ENCODE measurements around the gene NAT14.

Gene NAT14, protein sequence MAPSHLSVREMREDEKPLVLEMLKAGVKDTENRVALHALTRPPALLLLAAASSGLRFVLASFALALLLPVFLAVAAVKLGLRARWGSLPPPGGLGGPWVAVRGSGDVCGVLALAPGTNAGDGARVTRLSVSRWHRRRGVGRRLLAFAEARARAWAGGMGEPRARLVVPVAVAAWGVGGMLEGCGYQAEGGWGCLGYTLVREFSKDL

DNA sequence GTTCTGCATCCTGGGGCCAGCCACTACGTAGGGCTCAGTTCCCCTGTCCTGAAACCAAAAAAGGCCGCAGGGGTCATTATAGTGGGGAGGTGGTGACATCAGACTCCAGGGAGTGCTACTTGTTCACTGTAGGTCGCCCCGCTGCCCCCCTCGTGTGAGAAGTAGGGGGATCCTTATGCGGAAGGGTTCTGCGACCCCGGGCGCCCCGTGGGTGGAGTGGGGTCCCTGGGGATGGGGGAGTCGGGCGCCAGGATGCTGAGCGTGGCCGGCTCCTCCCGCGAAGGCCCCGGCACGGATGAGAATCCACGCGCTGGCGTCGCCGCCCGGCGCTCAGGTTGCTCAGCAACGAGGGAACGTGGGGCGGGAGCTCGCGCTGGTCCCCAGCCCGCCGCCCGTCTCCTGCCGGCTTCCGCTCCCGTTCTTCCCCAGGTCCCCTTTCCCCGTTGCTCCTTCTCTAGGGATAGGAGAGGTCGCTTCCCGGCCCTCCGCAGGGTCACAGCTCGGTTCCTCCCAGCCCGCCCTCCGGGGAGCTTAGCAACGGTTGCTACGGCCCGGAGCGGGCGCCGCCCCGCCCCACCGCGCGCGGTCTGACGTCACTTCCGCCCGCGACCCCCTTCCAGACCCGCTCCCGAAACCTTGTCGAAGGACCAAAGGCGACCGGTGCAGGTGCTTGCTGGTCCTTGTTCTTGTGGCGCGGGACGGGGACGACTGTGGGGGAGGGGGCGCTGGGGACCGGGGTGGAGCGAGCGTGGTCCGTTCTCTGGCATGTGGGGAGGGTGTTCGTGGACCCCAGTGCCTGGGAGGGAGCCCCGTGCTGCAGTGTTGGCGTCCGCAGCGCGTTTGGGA is at the start of gene NAT14:
Gene NAT14 (plus strand): TSS at position 596 of the 846 bp plus-strand sequence. CDS start 521 bp downstream, outside the sequence.
- Mint-ChIP-seq H3K36me3 (ENCODE audit: low read depth) (peaks cover 1% of the 10 kb centered on the region), H3K4me3 (peak within 1 kb of the TSS; percentile 75), H3K9me3 (no peaks in the 10 kb centered on the region), H3K27ac (peak within 1 kb of the TSS; percentile 70), H3K27me3 (ENCODE audit: low read depth) (no peaks in the 10 kb centered on the region), H3K4me1 (ENCODE audit: low read depth) (peaks cover 1% of the 10 kb centered on the region)
- peak; percentile 60 for DNase-seq (ENCODE audit: low spot score)

DNA sequence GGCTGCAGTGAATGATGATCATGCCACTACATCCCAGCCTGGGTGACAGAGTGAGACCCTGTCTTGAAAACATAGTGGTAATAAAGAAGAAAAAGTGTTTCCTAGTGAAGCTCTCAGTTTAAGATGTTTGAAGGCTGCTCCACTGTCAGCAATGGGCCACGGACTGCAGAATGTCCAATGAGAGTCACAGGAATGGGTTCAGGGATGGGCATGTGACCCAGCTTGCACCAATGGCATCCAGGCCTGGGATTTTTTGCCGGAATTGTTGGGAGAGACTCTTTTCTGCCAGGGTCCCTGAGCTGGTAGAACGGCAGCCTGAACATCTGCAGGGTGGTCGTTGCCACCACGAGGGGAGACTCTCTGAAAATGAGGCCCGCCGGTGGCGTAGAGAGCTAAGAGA is 48.1 kb upstream of the NAT14 start:
- Mint-ChIP-seq H3K4me3 (no peak overlapping the region), H3K27ac (no peak overlapping the region), H3K27me3 (ENCODE audit: low read depth) (peaks cover 39% of the 10 kb centered on the region), H3K4me1 (ENCODE audit: low read depth) (peaks cover 8% of the 10 kb centered on the region), H3K36me3 (ENCODE audit: low read depth) (no peaks in the 10 kb centered on the region), H3K9me3 (no peaks in the 10 kb centered on the region)
- DNase-seq (ENCODE audit: low spot score): no peak

DNA sequence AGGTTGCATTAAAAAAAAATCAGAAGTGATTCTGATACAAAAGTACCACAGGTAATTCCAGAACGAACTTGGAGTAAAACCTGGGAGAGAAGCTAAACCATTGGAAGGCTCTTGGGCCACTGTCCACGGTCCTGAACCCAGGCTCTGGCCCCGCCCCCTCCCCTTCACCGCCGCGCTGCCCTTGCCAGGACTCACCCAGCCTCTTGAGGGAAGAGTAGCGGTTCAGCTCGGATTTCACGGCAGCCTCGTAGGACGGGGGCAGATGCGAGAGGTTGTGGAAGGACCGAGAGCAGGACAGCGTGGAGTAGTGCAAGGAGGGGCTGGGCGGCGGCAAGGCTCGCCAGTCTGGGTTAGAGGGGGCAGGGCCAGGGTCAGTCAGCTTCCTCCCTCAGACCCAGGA is 47.6 kb upstream of the NAT14 start:
- no peak overlapping the region for H3K4me3 Mint-ChIP-seq
- peaks cover 8% of the 10 kb centered on the region for H3K4me1 Mint-ChIP-seq (ENCODE audit: low read depth)
- no peaks in the 10 kb centered on the region for H3K9me3 Mint-ChIP-seq
- H3K27ac Mint-ChIP-seq: no peak overlapping the region
- peak; percentile 19 for DNase-seq (ENCODE audit: low spot score)
- H3K36me3 Mint-ChIP-seq (ENCODE audit: low read depth): no peaks in the 10 kb centered on the region
- H3K27me3 Mint-ChIP-seq (ENCODE audit: low read depth): peaks cover 38% of the 10 kb centered on the region

DNA sequence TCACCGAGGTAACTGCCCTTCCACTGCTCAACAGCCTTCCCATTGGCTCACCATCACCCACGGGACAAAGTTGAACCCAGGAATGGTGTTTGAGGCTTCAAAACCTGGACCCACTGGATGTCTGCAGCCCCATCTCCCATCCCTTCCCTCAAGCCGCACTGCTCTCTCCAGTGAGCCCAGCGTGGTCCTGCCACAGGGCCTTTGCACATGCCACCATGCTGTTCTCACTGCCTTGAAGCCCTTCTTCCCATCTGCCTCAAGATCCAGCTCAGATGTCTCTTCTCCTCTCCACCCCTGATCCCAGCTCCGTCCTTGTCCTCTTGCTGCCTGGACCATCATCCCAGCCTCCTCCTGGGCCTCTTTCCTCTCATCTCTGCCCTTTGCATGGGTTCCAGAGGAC is 45.9 kb upstream of the NAT14 start:
- Mint-ChIP-seq H3K27ac (no peak overlapping the region), H3K27me3 (ENCODE audit: low read depth) (peaks cover 45% of the 10 kb centered on the region), H3K9me3 (no peaks in the 10 kb centered on the region), H3K4me3 (no peak overlapping the region), H3K36me3 (ENCODE audit: low read depth) (no peaks in the 10 kb centered on the region), H3K4me1 (ENCODE audit: low read depth) (peaks cover 9% of the 10 kb centered on the region)
- DNase-seq (ENCODE audit: low spot score): no peak

DNA sequence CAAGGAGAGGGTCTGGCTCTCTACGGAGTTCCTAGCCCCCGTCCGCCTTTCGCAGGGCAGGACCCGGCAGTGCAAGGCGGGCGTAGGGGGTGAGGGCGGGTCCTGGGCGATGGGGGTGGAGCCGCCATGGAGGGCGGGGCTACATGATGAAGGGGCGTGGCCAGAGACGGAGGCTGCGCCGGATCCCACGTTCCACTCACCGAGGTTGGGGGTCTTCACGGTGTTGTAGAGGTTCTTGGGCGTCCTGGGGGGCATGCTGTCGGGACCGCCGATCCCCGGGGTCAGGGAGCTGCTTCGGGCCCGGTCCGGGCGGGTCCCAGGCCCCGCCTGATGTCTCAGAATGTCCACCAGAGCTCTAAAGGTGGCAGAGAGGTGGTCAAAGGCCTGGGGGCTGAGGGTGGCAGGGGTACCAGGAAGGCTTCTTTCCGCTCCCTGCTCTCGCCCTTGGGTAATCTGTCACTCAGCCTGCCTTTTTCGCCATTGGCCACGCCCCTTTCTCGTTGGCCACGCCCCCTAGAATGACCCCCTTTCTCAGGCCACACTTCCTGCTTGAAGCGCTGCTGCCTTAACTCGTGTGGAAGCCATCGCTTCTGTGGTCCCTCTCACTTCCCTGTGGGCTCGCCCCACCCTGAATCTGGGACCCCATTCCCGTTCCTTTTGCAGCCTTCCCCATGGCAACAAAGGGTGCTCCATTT is 44.4 kb upstream of the NAT14 start:
- DNase-seq (ENCODE audit: low spot score): no peak
- peak overlapping the region; percentile 1 for H3K4me3 Mint-ChIP-seq

DNA sequence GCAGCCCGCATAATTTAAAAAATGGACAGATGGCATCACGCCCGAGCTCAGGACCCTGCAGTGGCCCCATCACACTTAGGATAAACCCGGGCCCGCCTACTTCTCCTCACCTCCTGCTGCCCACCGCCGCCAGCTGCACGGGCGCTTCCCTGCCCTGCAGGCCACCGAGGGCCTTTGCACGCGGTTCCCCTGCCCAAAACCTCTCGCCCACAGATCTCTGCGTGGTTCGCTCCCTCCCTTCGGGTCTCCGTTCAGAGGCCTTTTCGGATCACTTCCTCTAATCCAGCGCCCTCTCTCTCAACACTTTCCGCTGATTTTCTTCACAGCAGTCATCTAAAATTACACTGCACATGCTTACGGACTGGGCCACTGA is 43.7 kb upstream of the NAT14 start:
- peak overlapping the region; percentile 1 for H3K4me3 Mint-ChIP-seq
- no peak for DNase-seq (ENCODE audit: low spot score)
- H3K36me3 Mint-ChIP-seq (ENCODE audit: low read depth): no peaks in the 10 kb centered on the region
- H3K9me3 Mint-ChIP-seq: no peaks in the 10 kb centered on the region
- H3K27ac Mint-ChIP-seq: no peak overlapping the region
- H3K27me3 Mint-ChIP-seq (ENCODE audit: low read depth): peaks cover 61% of the 10 kb centered on the region
- peaks cover 9% of the 10 kb centered on the region for H3K4me1 Mint-ChIP-seq (ENCODE audit: low read depth)

More for the DNA sequence above, 44.4 kb upstream of the NAT14 start:
- Mint-ChIP-seq H3K27ac (no peak overlapping the region), H3K27me3 (ENCODE audit: low read depth) (peaks cover 57% of the 10 kb centered on the region), H3K4me1 (ENCODE audit: low read depth) (peaks cover 9% of the 10 kb centered on the region), H3K36me3 (ENCODE audit: low read depth) (no peaks in the 10 kb centered on the region), H3K9me3 (no peaks in the 10 kb centered on the region)

DNA sequence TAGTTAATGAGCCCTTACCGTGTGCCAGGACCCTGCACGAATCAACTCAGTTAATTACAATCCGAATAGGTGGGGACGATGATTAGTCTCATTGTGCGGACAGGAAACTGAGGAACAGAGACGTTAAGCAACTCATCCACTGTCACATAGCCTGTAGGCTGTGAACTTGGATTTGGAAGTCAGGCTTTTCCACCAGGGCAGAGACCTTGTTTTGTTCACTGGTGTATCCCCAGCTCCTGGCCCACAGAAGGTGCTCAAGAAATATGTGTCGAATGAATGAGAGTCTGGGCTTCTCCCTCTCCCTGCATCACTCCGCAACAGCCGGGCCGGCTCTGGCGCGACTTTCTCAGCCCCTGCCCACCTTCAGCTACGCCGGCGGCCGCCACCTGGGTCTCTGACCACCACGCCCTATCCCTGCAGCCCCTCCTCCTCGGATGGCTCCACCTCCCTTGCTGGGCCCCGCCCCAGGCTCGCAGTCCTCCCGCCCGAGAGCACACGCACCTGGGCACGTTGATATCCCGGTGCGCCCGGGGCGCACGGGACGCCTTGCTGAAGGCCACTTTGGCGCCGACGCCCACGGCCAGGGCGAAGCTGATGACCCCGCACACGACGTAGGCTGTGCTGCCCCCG is 43.2 kb upstream of the NAT14 start:
- Mint-ChIP-seq H3K9me3 (no peaks in the 10 kb centered on the region), H3K27ac (no peak overlapping the region), H3K27me3 (ENCODE audit: low read depth) (peaks cover 61% of the 10 kb centered on the region), H3K4me1 (ENCODE audit: low read depth) (peaks cover 9% of the 10 kb centered on the region), H3K36me3 (ENCODE audit: low read depth) (no peaks in the 10 kb centered on the region), H3K4me3 (no peak overlapping the region)
- no peak for DNase-seq (ENCODE audit: low spot score)

DNA sequence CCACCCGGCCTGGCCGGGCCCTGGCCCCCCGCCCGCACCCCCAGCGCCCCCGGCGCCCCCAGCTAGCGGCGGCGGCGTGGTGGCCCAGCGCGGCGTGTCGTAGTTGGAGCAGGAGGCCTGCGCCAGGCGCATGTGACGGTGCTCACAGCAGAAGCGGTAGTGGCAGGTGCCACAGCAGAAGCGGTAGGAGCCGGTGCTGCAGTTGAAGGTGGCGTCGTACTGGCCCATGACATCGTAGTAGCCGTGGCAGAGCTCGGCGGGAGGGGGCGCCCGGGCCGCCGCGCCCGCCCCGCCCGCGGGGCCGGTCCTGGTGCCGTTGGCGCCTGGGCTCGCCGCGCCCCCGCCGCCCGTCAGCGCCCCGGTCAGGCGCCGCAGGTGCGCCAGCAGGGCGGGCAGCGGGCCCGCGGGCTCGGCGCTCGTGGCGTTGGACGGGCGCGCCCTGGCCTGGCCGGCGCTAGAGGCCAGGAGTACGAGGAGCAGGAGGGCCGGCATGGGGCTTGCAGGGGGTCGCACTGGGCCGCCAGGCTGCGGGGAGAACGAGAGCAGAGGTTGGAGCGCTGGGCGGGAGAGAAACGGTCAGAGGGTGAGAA is 42.5 kb upstream of the NAT14 start:
- Mint-ChIP-seq H3K4me3 (no peak overlapping the region), H3K9me3 (no peaks in the 10 kb centered on the region), H3K27me3 (ENCODE audit: low read depth) (peaks cover 57% of the 10 kb centered on the region), H3K4me1 (ENCODE audit: low read depth) (peaks cover 9% of the 10 kb centered on the region), H3K27ac (no peak overlapping the region), H3K36me3 (ENCODE audit: low read depth) (no peaks in the 10 kb centered on the region)
- no peak for DNase-seq (ENCODE audit: low spot score)

DNA sequence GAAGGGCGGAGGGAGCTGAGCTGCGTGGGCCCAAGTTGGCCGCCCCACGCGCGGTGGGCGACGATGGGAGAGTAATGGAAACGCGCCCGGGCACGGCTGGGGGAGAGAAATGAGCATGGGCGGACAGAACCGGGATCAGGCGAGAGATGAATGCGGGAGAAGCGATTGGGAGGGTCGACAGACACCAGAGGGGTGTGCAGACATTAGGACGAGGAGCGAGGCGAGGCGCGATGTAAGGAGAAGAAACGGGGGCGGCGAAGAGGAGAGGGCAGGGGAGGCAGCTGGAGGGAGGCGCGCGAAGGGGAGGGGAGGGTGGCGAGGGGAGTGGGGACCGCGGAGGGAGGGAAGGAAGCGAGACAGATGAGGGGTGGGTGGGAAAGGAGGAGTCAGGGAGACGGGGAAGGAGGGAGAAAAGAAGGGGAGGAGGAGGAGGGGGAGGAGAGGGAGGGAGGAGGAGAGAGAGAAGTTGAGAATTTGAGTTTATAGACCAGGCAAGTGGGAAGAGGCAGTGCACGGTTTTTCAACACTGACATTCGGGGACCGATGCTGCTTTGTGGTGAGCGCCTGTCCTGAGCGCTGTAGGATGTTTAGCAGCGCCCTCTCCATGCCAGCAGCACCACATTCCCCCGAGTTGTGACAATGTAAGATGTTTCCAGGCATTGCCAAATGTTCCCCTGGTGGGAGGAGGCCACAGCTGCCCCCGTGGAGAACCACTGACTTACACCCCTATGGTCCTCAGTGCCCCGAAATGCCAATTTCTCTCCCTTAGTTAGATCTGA is 41.8 kb upstream of the NAT14 start, which contains the start of gene SHISA7:
Gene SHISA7 (minus strand): TSS at position 256 of the 779 bp plus-strand sequence. CDS start 437 bp downstream, outside the sequence.
- DNase-seq (ENCODE audit: low spot score): no peak
- Mint-ChIP-seq H3K27me3 (ENCODE audit: low read depth) (peaks cover 56% of the 10 kb centered on the region), H3K9me3 (no peaks in the 10 kb centered on the region), H3K4me3 (no peak within 1 kb of the TSS), H3K27ac (no peak within 1 kb of the TSS), H3K4me1 (ENCODE audit: low read depth) (peaks cover 9% of the 10 kb centered on the region), H3K36me3 (ENCODE audit: low read depth) (no peaks in the 10 kb centered on the region)

DNA sequence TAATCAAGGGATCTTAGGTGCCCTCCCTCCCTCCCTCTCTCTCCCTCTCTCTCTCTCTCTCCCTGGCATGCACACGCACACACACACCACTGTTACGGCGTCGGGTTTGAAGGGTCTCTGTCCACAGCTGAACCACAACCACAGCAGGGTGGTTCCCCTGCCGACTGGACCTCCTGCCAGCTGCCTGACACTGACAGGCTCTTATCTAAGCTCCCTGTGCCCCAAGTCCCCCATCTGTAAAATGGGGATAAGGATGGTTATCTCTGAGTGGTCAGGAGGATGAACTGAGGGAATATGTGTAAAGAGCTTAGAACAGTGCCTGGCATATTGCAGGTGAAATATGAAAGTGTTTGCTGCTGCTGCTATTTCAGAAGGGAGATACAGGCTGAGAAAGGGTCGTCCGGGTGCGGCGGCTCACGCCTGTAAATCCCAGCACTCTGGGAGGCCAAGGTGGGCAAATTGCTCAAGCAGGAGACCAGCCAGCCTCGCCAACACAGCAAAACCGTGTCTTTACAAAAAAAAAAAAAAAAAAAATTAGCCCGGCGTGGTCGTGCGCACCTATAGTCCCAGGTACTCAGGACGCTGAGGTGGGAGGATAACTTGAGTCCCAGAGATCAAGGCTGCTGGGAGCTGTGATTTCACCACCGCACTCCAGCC is 41.0 kb upstream of the NAT14 start:
- no peak for DNase-seq (ENCODE audit: low spot score)
- no peaks in the 10 kb centered on the region for H3K36me3 Mint-ChIP-seq (ENCODE audit: low read depth)
- H3K27me3 Mint-ChIP-seq (ENCODE audit: low read depth): peaks cover 53% of the 10 kb centered on the region
- H3K4me1 Mint-ChIP-seq (ENCODE audit: low read depth): peaks cover 9% of the 10 kb centered on the region
- no peak overlapping the region for H3K4me3 Mint-ChIP-seq
- no peaks in the 10 kb centered on the region for H3K9me3 Mint-ChIP-seq
- H3K27ac Mint-ChIP-seq: no peak overlapping the region

DNA sequence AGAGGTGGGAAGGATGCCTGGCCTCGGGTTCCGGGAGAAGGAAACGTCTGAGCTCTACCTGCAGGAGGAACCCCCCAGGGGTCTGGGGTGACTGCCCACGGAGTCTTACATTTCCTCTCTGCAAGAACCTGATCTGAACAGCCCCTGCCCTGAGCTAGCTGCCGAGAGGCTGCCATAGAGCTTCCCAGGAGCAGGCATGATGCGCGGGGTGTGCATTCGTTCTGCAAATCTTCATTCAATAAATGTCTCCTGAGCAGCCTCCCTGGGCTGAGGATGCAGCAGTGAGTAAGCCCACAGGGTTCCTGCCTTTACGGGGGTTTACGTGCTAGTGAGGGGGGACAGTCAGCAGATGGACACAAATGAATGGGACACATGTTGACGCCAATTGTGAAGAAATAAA is 40.3 kb upstream of the NAT14 start:
- peaks cover 9% of the 10 kb centered on the region for H3K4me1 Mint-ChIP-seq (ENCODE audit: low read depth)
- no peak for DNase-seq (ENCODE audit: low spot score)
- H3K27me3 Mint-ChIP-seq (ENCODE audit: low read depth): peaks cover 46% of the 10 kb centered on the region
- H3K27ac Mint-ChIP-seq: no peak overlapping the region
- no peak overlapping the region for H3K4me3 Mint-ChIP-seq
- no peaks in the 10 kb centered on the region for H3K9me3 Mint-ChIP-seq
- no peaks in the 10 kb centered on the region for H3K36me3 Mint-ChIP-seq (ENCODE audit: low read depth)

DNA sequence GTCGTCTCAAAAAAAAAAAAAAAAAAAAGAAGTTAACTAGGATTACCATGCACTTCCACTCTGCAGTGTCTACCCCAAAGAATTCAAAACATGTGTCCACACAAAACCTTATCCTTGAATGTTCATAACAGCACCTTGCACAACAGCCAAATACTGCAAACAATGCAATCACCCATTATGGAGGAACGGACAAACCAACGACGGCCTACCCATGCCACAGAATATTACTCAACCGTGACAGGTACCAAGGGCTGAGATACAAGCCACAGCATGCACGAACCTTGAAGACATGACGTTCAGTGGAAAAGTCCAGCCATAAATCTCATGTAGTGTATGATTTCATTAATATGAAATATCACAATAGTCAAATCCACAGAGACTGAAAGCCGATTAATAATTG is 38.9 kb upstream of the NAT14 start:
- no peaks in the 10 kb centered on the region for H3K36me3 Mint-ChIP-seq (ENCODE audit: low read depth)
- DNase-seq (ENCODE audit: low spot score): no peak
- H3K27ac Mint-ChIP-seq: no peak overlapping the region
- H3K4me3 Mint-ChIP-seq: no peak overlapping the region
- peaks cover 45% of the 10 kb centered on the region for H3K27me3 Mint-ChIP-seq (ENCODE audit: low read depth)
- no peaks in the 10 kb centered on the region for H3K9me3 Mint-ChIP-seq
- H3K4me1 Mint-ChIP-seq (ENCODE audit: low read depth): peaks cover 5% of the 10 kb centered on the region
